HG03159 (cell line): ENCODE measurements around the gene DIP2C.

ENCODE experiments used
- ATAC-seq: cut with Tn5 transposase; IDR thresholded peaks from one replicate; pipeline ENCODE4 v1.9.1; 2021; ENCODE audit warnings: mild to moderate bottlenecking, moderate library complexity; ENCODE audit not compliant: unreplicated experiment

The DIP2C gene, protein sequence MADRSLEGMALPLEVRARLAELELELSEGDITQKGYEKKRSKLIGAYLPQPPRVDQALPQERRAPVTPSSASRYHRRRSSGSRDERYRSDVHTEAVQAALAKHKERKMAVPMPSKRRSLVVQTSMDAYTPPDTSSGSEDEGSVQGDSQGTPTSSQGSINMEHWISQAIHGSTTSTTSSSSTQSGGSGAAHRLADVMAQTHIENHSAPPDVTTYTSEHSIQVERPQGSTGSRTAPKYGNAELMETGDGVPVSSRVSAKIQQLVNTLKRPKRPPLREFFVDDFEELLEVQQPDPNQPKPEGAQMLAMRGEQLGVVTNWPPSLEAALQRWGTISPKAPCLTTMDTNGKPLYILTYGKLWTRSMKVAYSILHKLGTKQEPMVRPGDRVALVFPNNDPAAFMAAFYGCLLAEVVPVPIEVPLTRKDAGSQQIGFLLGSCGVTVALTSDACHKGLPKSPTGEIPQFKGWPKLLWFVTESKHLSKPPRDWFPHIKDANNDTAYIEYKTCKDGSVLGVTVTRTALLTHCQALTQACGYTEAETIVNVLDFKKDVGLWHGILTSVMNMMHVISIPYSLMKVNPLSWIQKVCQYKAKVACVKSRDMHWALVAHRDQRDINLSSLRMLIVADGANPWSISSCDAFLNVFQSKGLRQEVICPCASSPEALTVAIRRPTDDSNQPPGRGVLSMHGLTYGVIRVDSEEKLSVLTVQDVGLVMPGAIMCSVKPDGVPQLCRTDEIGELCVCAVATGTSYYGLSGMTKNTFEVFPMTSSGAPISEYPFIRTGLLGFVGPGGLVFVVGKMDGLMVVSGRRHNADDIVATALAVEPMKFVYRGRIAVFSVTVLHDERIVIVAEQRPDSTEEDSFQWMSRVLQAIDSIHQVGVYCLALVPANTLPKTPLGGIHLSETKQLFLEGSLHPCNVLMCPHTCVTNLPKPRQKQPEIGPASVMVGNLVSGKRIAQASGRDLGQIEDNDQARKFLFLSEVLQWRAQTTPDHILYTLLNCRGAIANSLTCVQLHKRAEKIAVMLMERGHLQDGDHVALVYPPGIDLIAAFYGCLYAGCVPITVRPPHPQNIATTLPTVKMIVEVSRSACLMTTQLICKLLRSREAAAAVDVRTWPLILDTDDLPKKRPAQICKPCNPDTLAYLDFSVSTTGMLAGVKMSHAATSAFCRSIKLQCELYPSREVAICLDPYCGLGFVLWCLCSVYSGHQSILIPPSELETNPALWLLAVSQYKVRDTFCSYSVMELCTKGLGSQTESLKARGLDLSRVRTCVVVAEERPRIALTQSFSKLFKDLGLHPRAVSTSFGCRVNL (N-terminal part only)

DNA sequence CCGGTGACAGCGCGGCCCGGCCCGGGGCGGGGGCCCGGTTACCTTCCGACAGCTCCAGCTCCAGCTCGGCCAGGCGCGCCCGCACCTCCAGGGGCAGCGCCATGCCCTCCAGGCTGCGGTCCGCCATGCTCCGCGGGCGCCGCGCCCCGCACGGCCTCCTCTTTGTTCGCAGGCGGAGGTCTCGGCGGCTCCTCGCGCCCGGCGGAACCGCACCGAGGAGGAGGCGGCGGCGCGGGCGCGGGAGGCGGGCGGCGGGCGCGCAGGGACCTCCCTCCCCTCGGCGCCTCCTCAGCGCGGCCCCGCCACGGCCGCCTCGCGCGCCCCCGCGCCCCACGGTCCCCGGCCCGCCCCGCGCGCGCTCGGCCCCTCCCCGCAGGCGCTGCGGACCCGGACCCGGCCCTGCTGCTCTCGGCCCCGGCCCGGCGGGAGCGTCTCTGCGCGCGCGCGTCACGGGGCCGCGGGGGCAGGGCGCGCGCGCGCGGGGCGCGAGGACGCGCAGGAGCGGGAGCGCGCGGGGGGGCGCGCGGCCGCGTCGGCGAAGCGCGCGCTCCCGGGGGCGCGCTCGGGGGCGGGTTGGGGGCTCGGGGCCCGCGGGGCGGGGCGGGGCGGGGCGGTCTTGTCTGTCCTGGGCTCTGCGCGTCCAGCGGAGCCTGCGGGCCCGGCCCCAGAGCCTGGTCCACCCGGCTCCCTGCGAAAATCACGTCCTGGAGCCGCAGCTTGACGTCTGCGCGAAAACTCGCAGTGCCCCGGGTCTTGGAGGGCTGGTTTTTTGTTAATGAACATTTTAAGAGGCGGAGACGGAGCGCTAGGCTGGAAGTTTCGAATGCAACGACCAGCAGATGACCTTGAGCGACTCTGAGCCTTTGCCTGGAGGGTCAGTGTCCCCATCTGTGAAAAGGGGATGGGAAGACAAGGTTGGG is at the start of gene DIP2C:
Gene DIP2C (minus strand): TSS at position 217 of the 920 bp plus-strand sequence. CDS start 90 bp downstream, at position 127.
- no peak for ATAC-seq

- no peak for ATAC-seq
Observed at GRCh38 chr10:734481-734880, 45.0 kb upstream of the DIP2C start.

DNA sequence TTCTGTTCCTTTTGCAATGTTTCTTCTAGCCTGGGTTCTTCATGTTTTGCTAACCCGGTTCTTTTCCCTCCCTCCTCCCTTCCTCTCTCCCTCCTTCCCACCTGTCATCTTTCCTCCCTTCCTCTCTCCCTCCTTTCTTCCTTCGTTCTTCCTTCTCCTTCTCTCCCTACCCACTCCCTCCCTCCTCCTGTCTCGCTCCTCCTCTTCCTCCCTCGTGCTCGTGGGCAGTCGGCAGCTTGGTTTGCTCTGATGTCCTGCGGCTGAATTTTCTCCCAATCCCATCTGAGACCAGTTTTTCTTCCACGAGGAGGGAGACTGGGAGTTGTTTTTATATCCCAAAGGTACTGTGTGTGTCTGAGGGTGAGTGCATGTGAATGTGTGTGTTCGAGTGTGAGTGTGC is 43.6 kb upstream of the DIP2C start:
- no peak for ATAC-seq

DNA sequence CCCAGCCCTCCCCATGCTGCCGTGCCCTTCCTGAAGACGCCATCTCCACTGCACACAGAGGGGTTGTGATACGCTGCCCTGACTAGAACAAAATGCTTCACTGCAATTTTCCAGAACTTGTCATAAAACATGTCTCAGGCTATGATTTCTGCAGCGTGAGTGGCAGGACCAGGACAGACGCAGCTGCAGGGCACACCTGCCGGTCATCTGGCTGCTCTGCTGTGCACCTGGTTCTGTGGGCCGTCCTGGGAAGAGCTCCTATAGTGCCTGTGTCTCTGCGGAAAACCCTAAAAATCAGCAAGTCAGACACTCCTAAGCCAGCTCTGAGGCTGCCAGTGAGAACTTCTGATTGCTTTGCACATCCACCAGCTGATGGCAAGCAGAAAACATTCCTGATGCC is 39.7 kb upstream of the DIP2C start:
- no peak for ATAC-seq

- no peak for ATAC-seq
Observed at GRCh38 chr10:728603-729002, 39.1 kb upstream of the DIP2C start.

GRCh38 chr10:727162-727790 is 37.8 kb upstream of the DIP2C start:
- ATAC-seq, result no peak

DNA sequence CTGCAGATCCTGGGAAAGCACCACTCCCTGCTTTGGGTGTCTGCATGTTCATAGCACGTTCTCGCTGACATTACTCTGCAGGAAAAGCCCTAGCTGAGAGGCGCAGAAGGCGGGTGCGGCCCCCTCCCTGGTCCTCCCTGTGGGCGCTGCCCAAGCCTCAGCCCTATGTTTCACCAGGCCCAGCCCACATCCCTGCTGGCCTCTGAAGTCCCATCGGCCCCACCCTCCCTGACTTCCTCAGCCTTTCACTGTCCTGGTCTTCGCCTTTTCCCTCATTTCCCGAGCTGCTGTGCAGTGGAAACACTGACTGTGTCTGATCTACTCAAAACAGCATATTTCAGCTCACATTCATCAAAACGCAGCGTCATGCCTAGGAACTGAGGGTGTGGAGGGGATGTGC is 36.3 kb upstream of the DIP2C start:
- ATAC-seq, result no peak

DNA sequence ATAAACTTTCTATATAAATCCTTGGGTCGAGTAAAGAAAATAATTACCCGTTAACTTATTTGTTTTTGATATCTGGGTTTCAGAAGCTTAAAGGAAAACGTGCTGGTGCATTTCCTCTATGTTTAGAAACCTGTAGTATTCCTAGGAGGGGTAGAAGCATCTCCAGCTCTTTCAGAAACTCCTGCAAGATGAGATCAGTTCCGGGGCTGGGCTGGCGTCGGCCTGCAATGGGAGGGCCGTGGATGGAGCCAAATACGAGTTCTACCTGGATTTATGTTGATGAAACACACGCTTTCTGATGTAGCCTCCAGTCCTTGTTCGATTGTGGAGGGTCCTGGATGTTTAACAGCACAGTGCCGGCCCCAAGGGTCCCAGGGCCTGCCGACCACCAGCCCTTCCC is 35.8 kb upstream of the DIP2C start:
- ATAC-seq, result no peak

- ATAC-seq, result no peak
Observed at GRCh38 chr10:723973-724372, 34.5 kb upstream of the DIP2C start.

DNA sequence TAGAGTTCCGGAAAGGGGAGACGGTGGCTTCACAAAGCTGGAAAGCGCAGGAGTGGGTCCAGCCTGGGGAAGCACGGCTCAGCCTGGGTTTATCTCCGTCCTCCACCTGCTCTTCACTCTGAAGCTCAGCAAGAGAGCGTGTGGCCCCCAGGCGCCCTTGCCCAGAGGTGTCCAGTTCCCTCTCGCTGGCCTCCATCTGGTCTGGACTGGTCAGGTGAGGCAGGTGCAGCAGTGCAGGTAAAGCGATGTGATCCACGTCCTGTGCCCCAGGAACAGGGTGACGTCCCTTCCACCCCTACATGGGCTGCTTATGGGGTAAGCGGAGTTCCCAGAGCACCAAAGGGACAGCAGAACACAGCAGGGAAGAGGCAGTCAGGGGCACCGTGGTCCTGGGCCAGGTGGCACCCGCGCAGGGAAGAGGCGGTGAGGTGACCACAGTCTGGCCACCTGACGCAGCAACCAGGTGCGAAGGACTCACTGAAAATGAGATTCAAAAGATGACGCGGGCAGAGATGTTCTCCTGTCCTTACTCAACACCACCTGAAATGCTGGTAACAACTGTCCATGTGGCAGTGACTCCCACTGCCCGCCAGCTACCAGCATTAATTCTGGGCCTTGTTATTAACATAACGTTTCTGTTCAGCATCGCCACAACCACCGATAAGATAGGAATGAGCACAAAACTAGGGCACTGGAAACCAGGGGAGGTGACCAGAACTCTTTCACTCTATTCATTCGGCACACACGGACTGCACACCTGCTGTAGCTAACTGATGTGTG is 33.0 kb upstream of the DIP2C start:
- ATAC-seq, result no peak

- no peak for ATAC-seq
Observed at GRCh38 chr10:718143-718700, 28.8 kb upstream of the DIP2C start.

DNA sequence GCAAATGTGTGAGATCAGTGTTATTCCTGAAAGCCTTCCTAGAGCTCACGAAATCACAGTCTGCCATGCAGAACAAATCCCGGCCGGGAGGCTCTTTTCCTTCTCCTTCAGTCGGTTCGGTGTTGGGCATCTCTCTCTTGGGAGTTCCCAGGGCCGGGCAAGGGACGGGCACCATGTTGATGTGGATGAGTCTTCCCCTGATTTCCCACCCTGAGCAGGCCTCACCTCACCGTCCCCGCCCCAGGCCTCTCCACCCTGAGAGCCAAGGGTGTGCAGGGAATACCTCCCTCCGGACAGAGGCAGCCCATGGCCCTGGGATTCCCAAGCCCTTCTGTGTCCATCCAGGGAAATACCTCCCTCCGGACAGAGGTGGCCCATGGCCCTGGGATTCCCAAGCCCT is 28.0 kb upstream of the DIP2C start:
- ATAC-seq, result no peak

DNA sequence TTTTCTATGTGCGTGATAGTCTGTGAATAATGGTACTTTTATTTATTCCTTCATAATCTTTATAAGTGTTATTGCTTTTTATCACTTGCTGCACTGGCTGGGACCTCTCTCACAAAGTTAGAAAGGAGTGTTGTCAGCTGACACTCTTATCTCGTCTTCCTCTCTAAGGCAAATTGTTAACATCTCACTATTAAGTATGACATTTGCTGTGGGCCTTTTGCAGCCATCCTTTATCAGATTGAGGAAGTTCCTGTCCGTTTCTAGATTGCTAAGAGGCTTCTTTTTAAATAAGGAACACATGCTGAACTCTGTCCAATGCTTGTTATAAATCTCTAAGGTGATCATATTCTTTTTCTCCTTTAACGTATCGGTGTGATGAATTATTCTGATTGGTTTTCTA is 27.4 kb upstream of the DIP2C start:
- ATAC-seq, result no peak

DNA sequence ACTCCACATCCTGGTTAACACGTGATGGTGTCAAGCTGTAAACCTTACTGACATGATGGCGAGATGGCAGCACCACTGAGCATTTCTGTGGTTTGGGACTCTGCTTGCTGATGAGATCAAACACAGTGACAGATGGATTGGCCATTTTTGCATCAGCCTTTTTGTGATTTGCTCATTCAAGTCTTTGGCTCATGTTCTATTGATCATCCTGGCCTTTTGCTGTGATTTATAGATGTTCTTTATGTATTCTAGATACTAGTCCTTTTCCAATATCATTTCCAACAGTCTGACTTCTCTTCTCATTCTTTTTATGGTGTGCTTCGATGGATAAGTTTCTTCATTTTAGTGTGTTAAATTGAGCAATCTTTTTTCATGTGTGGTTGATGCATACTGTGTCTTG is 24.7 kb upstream of the DIP2C start:
- ATAC-seq, result no peak

DNA sequence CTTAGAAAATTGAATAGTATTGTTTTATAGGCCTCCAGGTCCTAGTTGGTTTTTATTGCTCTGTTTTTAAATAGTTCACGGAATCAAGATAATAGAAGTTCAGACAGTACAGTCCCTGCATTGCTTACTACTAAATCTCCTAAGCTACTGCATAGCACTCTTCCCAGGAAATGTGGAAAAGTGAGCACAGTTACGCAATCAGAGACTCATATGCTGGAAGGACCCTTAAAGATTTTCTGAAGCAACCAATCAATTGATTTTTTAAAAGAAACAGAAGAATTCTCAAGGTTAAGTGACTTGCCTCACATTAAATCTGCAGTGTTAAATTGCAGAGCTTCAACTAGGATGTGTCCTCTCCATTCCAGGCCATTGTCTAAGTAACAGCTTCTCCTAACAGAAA is 23.1 kb upstream of the DIP2C start:
- no peak for ATAC-seq

GRCh38 chr10:712089-712488 is 22.6 kb upstream of the DIP2C start:
- ATAC-seq, result no peak

- ATAC-seq, result no peak
Observed at GRCh38 chr10:707861-708260, 18.4 kb upstream of the DIP2C start.

DNA sequence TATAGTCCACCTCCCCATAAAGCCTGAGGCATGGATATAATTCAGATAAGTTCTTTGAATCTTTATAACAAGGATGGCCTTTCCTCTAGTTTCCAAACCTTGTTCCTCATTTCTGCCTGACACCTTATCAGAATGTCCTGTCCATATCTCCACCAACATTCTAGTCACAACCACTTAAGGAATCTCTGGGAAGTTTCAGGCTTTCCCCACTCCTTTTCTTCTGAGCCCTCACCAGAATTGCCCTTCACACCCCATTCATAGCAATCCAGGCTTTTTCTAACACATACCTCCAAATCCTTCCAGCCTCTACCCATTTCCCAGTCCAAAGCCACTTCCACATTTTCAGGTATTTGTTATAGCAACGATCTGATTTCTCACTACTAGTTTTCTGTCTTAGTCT is 18.0 kb upstream of the DIP2C start:
- ATAC-seq, result no peak

GRCh38 chr10:703118-703517 is 13.7 kb upstream of the DIP2C start:
- no peak for ATAC-seq
